Neuronal stem cell (in vitro differentiated cells): Measurements from ENCODE around the gene TOMM7.

Source experiments
- DNase-seq: peaks from one replicate; pipeline ENCODE4 v3.0.0-alpha.2; 2013; ENCODE audit warnings: low spot score
- H2AFZ ChIP-seq: one replicate; pipeline ENCODE4 v1.6.1; 2013; ENCODE audit warnings: mild to moderate bottlenecking, low read length, inconsistent platforms
- H2AK5ac ChIP-seq: 2 replicates; pipeline ENCODE4 v1.6.1; 2013; ENCODE audit warnings: low read depth, mild to moderate bottlenecking, inconsistent platforms, low read length, moderate library complexity, mixed read lengths
- H2BK120ac ChIP-seq: 2 replicates; pipeline ENCODE4 v1.6.1; 2013; ENCODE audit warnings: low read depth, mild to moderate bottlenecking, inconsistent platforms, low read length, moderate library complexity, mixed read lengths
- H2BK12ac ChIP-seq: one replicate; pipeline ENCODE4 v1.6.1; 2013; ENCODE audit warnings: low read length, inconsistent platforms
- H2BK15ac ChIP-seq: 2 replicates; pipeline ENCODE4 v1.6.1; 2013; ENCODE audit warnings: mild to moderate bottlenecking, low read length, inconsistent platforms, mixed read lengths
- H2BK5ac ChIP-seq: one replicate; pipeline ENCODE4 v1.6.1; 2013; ENCODE audit warnings: inconsistent platforms, mild to moderate bottlenecking, low read length, moderate library complexity
- H3K14ac ChIP-seq: one replicate; pipeline ENCODE4 v1.6.1; 2013; ENCODE audit warnings: low read length, inconsistent platforms
- H3K18ac ChIP-seq: 2 replicates; pipeline ENCODE4 v1.6.1; 2013; ENCODE audit warnings: low read length, inconsistent platforms
- H3K23ac ChIP-seq: 2 replicates; pipeline ENCODE4 v1.6.1; 2013; ENCODE audit warnings: low read depth, mild to moderate bottlenecking, mixed read lengths, low read length, inconsistent platforms; ENCODE audit not compliant: poor library complexity
- H3K27ac ChIP-seq: replicated peaks from 3 replicates; pipeline ENCODE4 v1.5.1; 2013; ENCODE audit warnings: low read length, inconsistent platforms
- H3K27me3 ChIP-seq, 3 experiments: 2 replicates each; pipeline ENCODE4 v1.6.1; 2013; ENCODE audit warnings: low read length in 3 of 3, mild to moderate bottlenecking in 2 of 3, inconsistent platforms in 1 of 3, low read depth in 1 of 3, mixed read lengths in 1 of 3, moderate library complexity in 1 of 3; ENCODE audit not compliant: control insufficient read depth in 3 of 3, insufficient read depth in 3 of 3
- H3K36me3 ChIP-seq, 2 donors: replicated peaks in 1 of 2; 2 replicates each; pipeline ENCODE4 v1.6.1; 2013; ENCODE audit warnings: low read length in 2 of 2; ENCODE audit not compliant: control insufficient read depth in 2 of 2, insufficient read depth in 2 of 2
- H3K4ac ChIP-seq: 2 replicates; pipeline ENCODE4 v1.6.1; 2013; ENCODE audit warnings: inconsistent platforms, mild to moderate bottlenecking, low read length, moderate library complexity
- H3K4me1 ChIP-seq, 2 donors: 1 replicate in 1 of 2; 2 replicates in 1 of 2; pipeline ENCODE4 v1.6.1; 2013; ENCODE audit warnings: low read length in 2 of 2, low read depth in 1 of 2; ENCODE audit not compliant: control insufficient read depth in 2 of 2, insufficient read depth in 1 of 2
- H3K4me2 ChIP-seq: one replicate; pipeline ENCODE4 v1.6.1; 2013; ENCODE audit warnings: mild to moderate bottlenecking, low read length, inconsistent platforms; ENCODE audit not compliant: insufficient read depth, poor library complexity, severe bottlenecking
- H3K4me3 ChIP-seq, 2 donors: 2 replicates each; pipeline ENCODE4 v1.5.1; 2013; ENCODE audit warnings: low read length in 2 of 2, mild to moderate bottlenecking in 2 of 2, inconsistent platforms in 1 of 2, moderate library complexity in 1 of 2
- H3K79me1 ChIP-seq: one replicate; pipeline ENCODE4 v1.6.1; 2013; ENCODE audit warnings: low read depth, mild to moderate bottlenecking, inconsistent platforms, low read length, moderate library complexity
- H3K9ac ChIP-seq: one replicate; pipeline ENCODE4 v1.6.1; 2013; ENCODE audit warnings: mild to moderate bottlenecking, low read depth, low read length, inconsistent platforms; ENCODE audit not compliant: poor library complexity
- H3K9me3 ChIP-seq, 2 donors: replicated peaks in 1 of 2; 2 replicates each; pipeline versions ENCODE3 to v1.6.1; 2013; ENCODE audit warnings: low read length in 2 of 2, mild to moderate bottlenecking in 2 of 2, inconsistent platforms in 1 of 2, low read depth in 1 of 2, mixed read lengths in 1 of 2, moderate library complexity in 1 of 2; ENCODE audit not compliant: control insufficient read depth in 2 of 2, insufficient read depth in 1 of 2
- H4K8ac ChIP-seq: one replicate; pipeline ENCODE4 v1.6.1; 2013; ENCODE audit warnings: low read depth, mild to moderate bottlenecking, inconsistent platforms, low read length, moderate library complexity
- H4K91ac ChIP-seq: one replicate; pipeline ENCODE4 v1.6.1; 2013; ENCODE audit warnings: low read length, low read depth, mild to moderate bottlenecking, inconsistent platforms; ENCODE audit not compliant: poor library complexity
- WGBS, 2 donors: extraction: QIAGEN DNeasy Blood & Tissue Kit; methylation state at CpG; one replicate each; pipeline ENCODE4 v1.1.7; 2013; ENCODE audit warnings: missing lambda C conversion rate in 2 of 2, mixed read lengths in 1 of 2; ENCODE audit not compliant: insufficient read length in 2 of 2, insufficient replicate concordance in 1 of 2; ENCODE audit errors: extremely low coverage in 2 of 2; 5-methylcytosine and 5-hydroxymethylcytosine counted together

The TOMM7 gene

DNA sequence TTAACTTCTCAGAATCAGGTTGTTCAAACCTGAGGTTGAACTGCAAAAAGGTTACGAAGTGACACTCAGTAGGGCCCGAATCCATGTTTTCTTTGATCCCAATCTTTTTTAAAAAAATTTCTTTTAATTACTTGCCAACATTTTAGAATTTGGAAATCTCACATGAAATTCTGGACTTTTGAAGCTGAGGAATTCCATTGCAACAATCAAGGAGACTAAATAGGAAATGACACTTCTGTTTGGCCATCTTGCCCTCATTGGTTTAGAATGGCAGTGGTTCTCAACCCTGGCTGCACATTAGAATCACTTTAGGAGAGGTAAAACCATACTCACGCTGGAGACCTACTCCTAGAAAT is 471 bp upstream of the TOMM7 start:
- Histone ChIP-seq H3K23ac (no peak overlapping the region), H4K91ac (no peak overlapping the region), H2BK15ac (no peak overlapping the region), H3K79me1 (peaks cover 3% of the 10 kb centered on the region), H3K18ac (no peak overlapping the region), H3K14ac (no peak overlapping the region), H3K4me1 (peaks cover 1 to 6% of the 10 kb centered on the region in 2 donors), H2BK12ac (no peak overlapping the region), H4K8ac (no peak overlapping the region), H2BK5ac (no peak overlapping the region), H3K4ac (no peak overlapping the region), H3K36me3 (peaks cover 0 to 9% of the 10 kb centered on the region in 2 donors), H3K9me3 (no peaks in the 10 kb centered on the region), H3K27me3 (no peaks in the 10 kb centered on the region), H2AFZ (peak overlapping the region; percentile 86), H2AK5ac (no peak overlapping the region), H3K4me2 (peak overlapping the region; percentile 51), H3K9ac (no peak overlapping the region), H3K27ac (no peak overlapping the region), H3K4me3 (peak overlapping the region in 1 of 2 donors; percentile 74), H2BK120ac (no peak overlapping the region)
- DNase-seq = no peak
- WGBS, 2 donors = no CpG with 5 or more reads among the region's 3 CpGs

DNA sequence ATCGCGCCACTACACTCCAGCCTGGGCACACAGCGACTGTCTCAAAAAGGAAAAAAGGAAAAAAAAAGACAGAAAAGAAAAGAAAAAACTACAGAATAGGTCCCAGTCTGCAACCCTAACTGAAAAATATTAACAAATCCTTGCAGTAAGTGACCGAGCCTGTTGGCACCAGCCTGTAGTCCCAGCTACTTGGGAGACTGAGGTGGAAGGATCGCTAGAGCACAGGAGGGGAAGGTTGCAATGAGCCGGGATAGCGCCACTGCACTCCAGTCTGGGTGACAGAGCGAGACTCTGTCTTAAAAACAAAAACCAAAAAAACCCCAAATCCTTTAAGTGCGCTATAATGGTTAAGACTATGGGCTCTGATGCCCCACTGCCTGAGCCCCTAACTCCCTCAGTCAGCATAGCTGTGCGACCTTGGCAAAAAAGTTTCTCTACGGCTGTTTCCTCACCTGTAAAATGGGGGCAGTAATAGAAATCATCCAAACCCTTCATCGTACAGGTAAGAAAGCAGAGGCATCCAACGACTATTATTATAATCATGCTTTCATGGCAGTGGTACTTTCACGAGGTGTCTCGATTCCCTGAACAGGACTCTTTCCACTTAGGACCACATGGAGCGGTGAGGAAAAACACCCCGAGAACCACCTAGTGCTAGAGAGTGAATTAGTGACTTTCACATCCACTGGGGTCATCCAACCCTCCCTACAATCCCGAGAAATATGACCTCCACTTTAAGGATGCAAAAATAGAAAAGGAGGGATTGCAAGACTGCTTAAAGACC is 755 bp downstream of the TOMM7 start:
- Histone ChIP-seq H4K91ac (no peak overlapping the region), H3K27me3 (no peaks in the 10 kb centered on the region), H3K4me2 (peak overlapping the region; percentile 60), H3K14ac (no peak overlapping the region), H3K9ac (peak overlapping the region; percentile 87), H3K4me1 (peaks cover 1 to 6% of the 10 kb centered on the region in 2 donors), H2BK5ac (no peak overlapping the region), H3K23ac (no peak overlapping the region), H2BK120ac (no peak overlapping the region), H3K36me3 (peaks cover 0 to 21% of the 10 kb centered on the region in 2 donors), H3K18ac (peak overlapping the region; percentile 73), H3K4ac (no peak overlapping the region), H2BK15ac (no peak overlapping the region), H3K27ac (no peak overlapping the region), H4K8ac (no peak overlapping the region), H2AFZ (peak overlapping the region; percentile 86), H3K79me1 (peaks cover 3% of the 10 kb centered on the region), H3K4me3 (peak overlapping the region; percentile 74 to 90), H3K9me3 (no peaks in the 10 kb centered on the region), H2AK5ac (no peak overlapping the region), H2BK12ac (no peak overlapping the region)
- DNase-seq = no peak
- WGBS, 2 donors = no CpG with 5 or more reads among the region's 18 CpGs

DNA sequence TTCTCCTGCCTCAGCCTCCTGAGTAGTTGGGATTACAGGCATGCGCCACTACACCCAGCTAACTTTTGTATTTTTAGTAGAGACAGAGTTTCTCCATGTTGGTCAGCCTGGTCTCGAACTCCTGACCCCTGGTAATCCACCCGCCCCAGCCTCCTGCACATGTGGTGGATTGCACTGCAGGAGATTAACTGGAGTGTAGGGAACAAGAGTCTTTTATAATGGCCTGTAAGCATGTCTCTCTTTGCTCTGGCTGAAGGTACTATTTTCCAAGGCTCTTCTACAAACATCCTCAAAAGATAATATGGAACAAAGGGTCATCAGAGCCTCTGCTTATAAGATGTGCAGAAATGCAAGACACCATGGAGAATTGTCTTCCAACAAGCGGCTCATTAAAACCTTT is 3.2 kb downstream of the TOMM7 start:
- no peak overlapping the region for H3K4me2 ChIP-seq
- no peaks in the 10 kb centered on the region for H3K9me3 ChIP-seq
- no peaks in the 10 kb centered on the region for H3K27me3 ChIP-seq
- H3K27ac ChIP-seq = no peak overlapping the region
- H3K18ac ChIP-seq = no peak overlapping the region
- no peak overlapping the region for H3K9ac ChIP-seq
- H2AK5ac ChIP-seq = no peak overlapping the region
- no peak overlapping the region for H3K4ac ChIP-seq
- no peak overlapping the region for H2AFZ ChIP-seq
- H3K4me3 ChIP-seq = no peak overlapping the region
- no peak for DNase-seq
- H2BK15ac ChIP-seq = no peak overlapping the region
- H2BK120ac ChIP-seq = no peak overlapping the region
- no peak overlapping the region for H2BK12ac ChIP-seq
- H3K14ac ChIP-seq = no peak overlapping the region
- H3K79me1 ChIP-seq = peaks cover 3% of the 10 kb centered on the region
- WGBS, 2 donors = no CpG with 5 or more reads among the region's 4 CpGs
- H4K91ac ChIP-seq = no peak overlapping the region
- no peak overlapping the region for H2BK5ac ChIP-seq
- no peak overlapping the region for H4K8ac ChIP-seq
- H3K4me1 ChIP-seq = peaks cover 1 to 6% of the 10 kb centered on the region in 2 donors
- no peak overlapping the region for H3K23ac ChIP-seq
- H3K36me3 ChIP-seq = peaks cover 5 to 45% of the 10 kb centered on the region in 2 donors

DNA sequence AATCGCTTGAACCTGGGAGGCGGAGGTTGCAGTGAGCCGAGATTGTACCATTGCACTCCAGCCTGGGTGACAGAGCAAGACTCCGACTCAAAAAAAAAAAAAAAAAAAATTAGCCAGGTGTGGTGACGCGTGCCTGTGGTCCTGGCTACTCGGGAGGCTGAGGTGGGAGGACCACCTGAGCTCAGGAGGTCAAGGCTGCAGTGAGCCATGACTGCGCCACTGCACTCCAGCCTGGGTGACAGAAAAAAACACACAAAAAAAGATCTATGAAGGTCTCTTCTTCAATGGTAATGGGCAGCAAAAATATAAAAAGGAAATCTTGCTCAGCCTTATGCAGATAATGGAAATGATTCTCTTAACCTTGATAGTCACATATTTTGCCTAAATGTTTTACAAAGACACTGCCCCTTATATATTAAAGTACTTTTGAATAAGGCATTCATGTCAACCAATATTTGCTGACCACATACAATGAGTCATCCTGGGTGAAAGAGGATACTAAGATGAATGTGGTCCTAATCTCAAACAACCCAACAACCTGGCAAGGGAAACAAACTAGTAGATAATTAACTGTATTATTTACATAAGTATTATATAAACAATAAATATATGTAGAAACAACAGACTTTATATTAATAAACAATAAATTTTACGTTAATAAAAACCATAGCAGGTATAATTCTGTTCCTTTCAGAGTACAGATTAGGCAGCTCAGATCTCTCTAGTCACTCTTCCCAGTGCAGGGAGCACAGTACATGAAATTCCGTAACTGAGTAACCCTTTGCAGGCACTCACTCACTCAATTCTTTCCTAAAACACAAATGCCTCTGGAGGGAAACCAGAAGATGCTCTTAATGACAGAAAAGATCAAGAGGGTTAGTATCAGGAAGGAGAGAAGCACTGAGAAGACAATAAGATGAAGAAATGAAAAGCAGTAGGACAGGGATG is 8.1 kb downstream of the TOMM7 start:
- no CpG with 5 or more reads among the region's 10 CpGs for WGBS, 2 donors
- DNase-seq = no peak
- no peak overlapping the region for H4K8ac ChIP-seq
- H3K4me2 ChIP-seq = no peak overlapping the region
- H3K4ac ChIP-seq = no peak overlapping the region
- H2BK5ac ChIP-seq = no peak overlapping the region
- H3K27ac ChIP-seq = no peak overlapping the region
- H3K4me3 ChIP-seq = no peak overlapping the region
- no peak overlapping the region for H3K9ac ChIP-seq
- no peak overlapping the region for H2BK120ac ChIP-seq
- no peaks in the 10 kb centered on the region for H3K27me3 ChIP-seq
- H3K18ac ChIP-seq = no peak overlapping the region
- H4K91ac ChIP-seq = no peak overlapping the region
- no peak overlapping the region for H2AFZ ChIP-seq
- peaks cover 8 to 69% of the 10 kb centered on the region in 2 donors for H3K36me3 ChIP-seq
- no peak overlapping the region for H3K23ac ChIP-seq
- no peaks in the 10 kb centered on the region for H3K79me1 ChIP-seq
- no peaks in the 10 kb centered on the region for H3K9me3 ChIP-seq
- no peak overlapping the region for H3K14ac ChIP-seq
- no peak overlapping the region for H2BK15ac ChIP-seq
- H2AK5ac ChIP-seq = no peak overlapping the region
- no peaks in the 10 kb centered on the region for H3K4me1 ChIP-seq
- H2BK12ac ChIP-seq = no peak overlapping the region
